Inferior parietal cortex (tissue), 1 donor: Measurements from ENCODE around the gene SLC4A11.
"Not testable (repeated sequence)": the region's sequence is repeated elsewhere in the genome, so short reads cannot be mapped to it uniquely, and the experiment has no call there.

ENCODE experiments used
- DNase-seq: peaks from one replicate; pipeline ENCODE4 v3.0.0-alpha.2; 2016; ENCODE audit errors: extremely low spot score

The SLC4A11 gene

GRCh38 chr20:3227936-3228749 is 10.8 kb downstream of the SLC4A11 start:
- no peak for DNase-seq

- no peak for DNase-seq
These were observed 11.5 kb downstream of the SLC4A11 start for GRCh38 chr20:3227506-3227905.

GRCh38 chr20:3226864-3227263 is 12.1 kb downstream of the SLC4A11 start:
- DNase-seq, result no peak

- DNase-seq, result no peak
These were observed 12.9 kb downstream of the SLC4A11 start for GRCh38 chr20:3226093-3226492.

- DNase-seq, result no peak
These were observed 14.1 kb downstream of the SLC4A11 start for GRCh38 chr20:3224681-3225421.

- DNase-seq, result no peak
These were observed 14.9 kb downstream of the SLC4A11 start for GRCh38 chr20:3223994-3224680.

GRCh38 chr20:3223651-3223993 is 15.4 kb downstream of the SLC4A11 start:
- no peak for DNase-seq

- no peak for DNase-seq
These were observed 16.1 kb downstream of the SLC4A11 start for GRCh38 chr20:3222635-3223600.

GRCh38 chr20:3221398-3222226 is 17.4 kb downstream of the SLC4A11 start:
- no peak for DNase-seq

- DNase-seq, result peak; percentile 35
These were observed 20.5 kb downstream of the SLC4A11 start for GRCh38 chr20:3218307-3218988.

GRCh38 chr20:3215359-3215917 is 23.6 kb downstream of the SLC4A11 start:
- DNase-seq, result not testable (repeated sequence)

GRCh38 chr20:3213226-3213625 is 25.8 kb downstream of the SLC4A11 start:
- no peak for DNase-seq

- no peak for DNase-seq
These were observed 28.6 kb downstream of the SLC4A11 start for GRCh38 chr20:3210346-3210745.

GRCh38 chr20:3209946-3210317 is 29.1 kb downstream of the SLC4A11 start:
- DNase-seq, result no peak

- peak; percentile 66 for DNase-seq
These were observed 29.6 kb downstream of the SLC4A11 start, which contains the start of gene ITPA for GRCh38 chr20:3209257-3209945. ITPA (plus strand) TSS chr20:3209498; CDS start chr20:3209552, 54 bp downstream.

GRCh38 chr20:3208786-3209256 is 30.2 kb downstream of the SLC4A11 start:
- no peak for DNase-seq

- peak; percentile 88 for DNase-seq
These were observed 34.7 kb downstream of the SLC4A11 start, which contains the start of gene DDRGK1 for GRCh38 chr20:3204124-3204794. DDRGK1 (minus strand) TSS chr20:3204682; CDS start chr20:3204627, 55 bp downstream.
